Progenitor cell of endocrine pancreas (in vitro differentiated cells): ENCODE data around the gene ARFGAP2. TPM values are rescaled to one million over a fixed set of nuclear protein-coding genes. Genes with fewer than 3 reads are reported as not detected.
"Not testable (repeated sequence)": the region's sequence is repeated elsewhere in the genome, so short reads cannot be mapped to it uniquely, and the experiment has no call there.

ENCODE experiments used
- DNase-seq: peaks from one replicate; pipeline ENCODE4 v3.0.0; 2021; ENCODE audit warnings: low spot score; ENCODE audit not compliant: unreplicated experiment
- H3K27ac Mint-ChIP-seq: 2 replicates; pipeline ENCODE4 v1.8.0; 2021; ENCODE audit warnings: mild to moderate bottlenecking, moderate library complexity, mixed read lengths
- H3K27me3 Mint-ChIP-seq: 2 replicates; pipeline ENCODE4 v1.8.0; 2021; ENCODE audit warnings: mixed read lengths
- H3K36me3 Mint-ChIP-seq: 2 replicates; pipeline ENCODE4 v1.8.0; 2022; ENCODE audit warnings: mixed read lengths; ENCODE audit not compliant: insufficient read depth
- H3K4me1 Mint-ChIP-seq: 2 replicates; pipeline ENCODE4 v1.8.0; 2021; ENCODE audit warnings: low read depth, mixed read lengths
- H3K4me3 Mint-ChIP-seq: 2 replicates; pipeline ENCODE4 v1.8.0; 2021; ENCODE audit warnings: low read depth, mild to moderate bottlenecking, moderate library complexity, mixed read lengths
- H3K9me3 Mint-ChIP-seq: 2 replicates; pipeline ENCODE4 v1.8.0; 2021; ENCODE audit warnings: low read depth, mixed read lengths
- CTCF ChIP-seq: fragments of 200-600 bp; sonication (generic); IDR thresholded peaks from one replicate; pipeline ENCODE4 v1.5.0; 2021; ENCODE audit warnings: antibody characterized with exemption, mild to moderate bottlenecking; ENCODE audit not compliant: unreplicated experiment
- total RNA-seq: library from RNA; stranded (reverse); gene quantifications from 2 replicates; pipeline ENCODE4 v1.2.1, GENCODE V29; 2021

The ARFGAP2 gene
- total RNA-seq, 1 donor from 2014 or later: 109 TPM

DNA sequence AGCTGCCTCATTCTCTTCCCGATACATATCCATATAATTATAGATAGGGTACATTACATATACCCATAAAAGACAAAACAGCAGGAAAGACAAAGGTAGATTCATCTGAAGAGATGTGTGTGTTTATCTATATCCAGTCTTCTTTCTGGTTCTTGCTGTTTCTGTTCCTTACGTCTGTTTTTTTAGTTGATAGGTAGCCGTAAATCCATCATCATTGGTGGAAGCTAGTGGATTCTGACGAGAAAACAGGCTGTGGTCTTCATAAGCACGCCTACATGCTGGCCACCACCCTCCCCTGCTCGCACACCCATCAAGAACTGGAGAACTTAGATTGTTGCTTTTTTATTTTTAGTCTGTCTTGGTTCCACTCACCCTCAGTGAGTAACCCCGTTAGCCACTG, 51.6 kb downstream of the ARFGAP2 start:
- H3K9me3 Mint-ChIP-seq: no peaks in the 10 kb centered on the region
- no peak for TF ChIP-seq CTCF
- no peak for DNase-seq
- no peaks in the 10 kb centered on the region for H3K36me3 Mint-ChIP-seq
- peaks cover 25% of the 10 kb centered on the region for H3K4me1 Mint-ChIP-seq
- no peaks in the 10 kb centered on the region for H3K27me3 Mint-ChIP-seq
- H3K27ac Mint-ChIP-seq: no peak overlapping the region
- no peak overlapping the region for H3K4me3 Mint-ChIP-seq

GRCh38 chr11:47124675-47125074, 52.0 kb downstream of the ARFGAP2 start:
- Mint-ChIP-seq H3K27me3 (no peaks in the 10 kb centered on the region), H3K27ac (no peak overlapping the region), H3K36me3 (peaks cover 2% of the 10 kb centered on the region), H3K4me1 (peaks cover 25% of the 10 kb centered on the region), H3K9me3 (no peaks in the 10 kb centered on the region), H3K4me3 (no peak overlapping the region)
- TF ChIP-seq CTCF: no peak
- DNase-seq: no peak

- peaks cover 3% of the 10 kb centered on the region for H3K36me3 Mint-ChIP-seq
- peaks cover 25% of the 10 kb centered on the region for H3K4me1 Mint-ChIP-seq
- TF ChIP-seq CTCF: no peak
- no peak overlapping the region for H3K4me3 Mint-ChIP-seq
- H3K9me3 Mint-ChIP-seq: no peaks in the 10 kb centered on the region
- H3K27me3 Mint-ChIP-seq: no peaks in the 10 kb centered on the region
- no peak overlapping the region for H3K27ac Mint-ChIP-seq
- no peak for DNase-seq
These were observed 53.6 kb downstream of the ARFGAP2 start for GRCh38 chr11:47123094-47123493.

DNA sequence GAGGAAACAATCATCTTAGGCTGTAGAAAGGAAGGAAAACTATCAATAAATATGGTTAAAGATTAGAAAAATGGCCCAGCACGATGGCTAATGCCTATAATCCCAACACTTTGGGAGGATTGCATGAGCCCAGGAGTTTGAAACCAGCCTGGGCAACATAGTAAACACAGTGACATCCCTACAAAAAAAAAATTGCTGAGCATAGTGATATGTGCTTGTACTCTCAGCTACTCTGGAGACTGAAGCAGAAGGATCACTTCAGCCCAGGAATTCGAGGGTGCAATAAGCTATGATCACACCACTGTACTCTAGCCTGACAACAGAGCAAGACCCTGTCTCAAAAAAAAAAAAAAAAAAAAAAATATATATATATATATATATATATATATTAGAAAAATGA, 54.9 kb downstream of the ARFGAP2 start:
- no peak for DNase-seq

DNA sequence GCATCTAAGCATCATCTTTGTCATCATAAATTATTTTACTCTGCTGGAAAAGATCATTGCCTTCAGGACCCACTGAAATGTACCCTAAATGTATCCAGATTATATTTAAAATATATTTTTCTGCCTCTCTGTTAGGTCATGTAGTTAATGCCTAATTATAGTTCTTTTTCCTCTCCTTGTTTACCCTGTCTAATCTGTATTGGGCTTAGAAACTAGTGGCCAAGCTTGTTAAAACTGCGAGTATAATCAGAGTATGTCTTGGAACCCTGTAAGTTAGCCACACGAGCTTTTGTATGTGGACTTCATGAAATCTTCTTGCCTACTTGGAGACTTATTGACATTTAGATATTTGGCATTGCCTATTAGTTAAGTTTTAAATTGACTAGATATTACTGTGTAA, 55.6 kb downstream of the ARFGAP2 start:
- peaks cover 16% of the 10 kb centered on the region for H3K4me1 Mint-ChIP-seq
- no peaks in the 10 kb centered on the region for H3K9me3 Mint-ChIP-seq
- H3K36me3 Mint-ChIP-seq: peaks cover 3% of the 10 kb centered on the region
- peak overlapping the region; percentile 35 for H3K27ac Mint-ChIP-seq
- DNase-seq: no peak
- H3K27me3 Mint-ChIP-seq: no peaks in the 10 kb centered on the region
- TF ChIP-seq CTCF: no peak
- no peak overlapping the region for H3K4me3 Mint-ChIP-seq

More for the DNA sequence above, 54.9 kb downstream of the ARFGAP2 start:
- Mint-ChIP-seq H3K27ac (peak overlapping the region; percentile 35), H3K36me3 (peaks cover 3% of the 10 kb centered on the region), H3K9me3 (no peaks in the 10 kb centered on the region), H3K4me3 (no peak overlapping the region), H3K27me3 (no peaks in the 10 kb centered on the region), H3K4me1 (peaks cover 18% of the 10 kb centered on the region)
- TF ChIP-seq CTCF: no peak

DNA sequence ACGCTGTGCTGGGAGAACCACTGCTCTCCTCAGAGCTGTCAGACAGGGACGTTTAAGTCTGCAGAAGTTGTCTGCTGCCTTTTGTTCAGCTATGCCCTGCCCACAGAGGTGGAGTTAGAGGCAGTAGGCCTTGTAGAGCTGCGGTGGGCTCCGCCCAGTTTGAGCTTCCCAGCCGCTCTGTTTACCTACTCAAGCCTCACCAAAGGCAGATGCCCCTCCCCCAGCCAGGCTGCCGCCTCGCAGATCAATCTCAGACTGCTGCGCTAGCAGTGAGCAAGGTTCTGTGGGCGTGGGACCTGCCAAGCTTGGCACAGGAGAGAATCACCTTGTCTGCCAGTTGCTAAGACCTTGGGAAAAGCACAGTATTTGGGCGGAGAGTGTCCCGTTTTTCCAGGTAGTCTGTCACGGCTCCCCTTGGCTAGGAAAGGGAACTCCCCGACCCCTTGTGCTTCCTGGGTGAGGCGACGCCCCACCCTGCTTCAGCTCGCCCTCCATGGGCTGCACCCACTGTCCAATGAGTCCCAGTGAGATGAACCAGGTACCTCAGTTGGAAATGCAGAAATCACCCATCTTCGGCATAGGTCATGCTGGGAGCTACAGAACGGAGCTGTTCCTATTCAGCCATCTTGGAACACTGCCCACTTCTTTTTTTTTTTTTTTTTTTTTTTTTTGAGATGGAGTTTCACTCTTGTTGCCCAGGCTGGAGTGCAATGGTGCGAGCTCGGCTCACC, 57.6 kb downstream of the ARFGAP2 start:
- DNase-seq: peak; percentile 19
- H3K9me3 Mint-ChIP-seq, H3K27ac Mint-ChIP-seq, H3K36me3 Mint-ChIP-seq, H3K4me3 Mint-ChIP-seq, H3K27me3 Mint-ChIP-seq: not testable (repeated sequence)
- H3K4me1 Mint-ChIP-seq: peaks cover 21% of the 10 kb centered on the region
